ENCODE measurements around the gene KBTBD12. TPM values are rescaled to one million over a fixed set of nuclear protein-coding genes. Genes with fewer than 3 reads are reported as not detected.
"Not testable (repeated sequence)": the region's sequence is repeated elsewhere in the genome, so short reads cannot be mapped to it uniquely, and the experiment has no call there.

Gene KBTBD12
- total and polyA plus RNA-seq, 10 donors = 0.03 to 0.51 (median 0.08) TPM; not detected in 4

DNA sequence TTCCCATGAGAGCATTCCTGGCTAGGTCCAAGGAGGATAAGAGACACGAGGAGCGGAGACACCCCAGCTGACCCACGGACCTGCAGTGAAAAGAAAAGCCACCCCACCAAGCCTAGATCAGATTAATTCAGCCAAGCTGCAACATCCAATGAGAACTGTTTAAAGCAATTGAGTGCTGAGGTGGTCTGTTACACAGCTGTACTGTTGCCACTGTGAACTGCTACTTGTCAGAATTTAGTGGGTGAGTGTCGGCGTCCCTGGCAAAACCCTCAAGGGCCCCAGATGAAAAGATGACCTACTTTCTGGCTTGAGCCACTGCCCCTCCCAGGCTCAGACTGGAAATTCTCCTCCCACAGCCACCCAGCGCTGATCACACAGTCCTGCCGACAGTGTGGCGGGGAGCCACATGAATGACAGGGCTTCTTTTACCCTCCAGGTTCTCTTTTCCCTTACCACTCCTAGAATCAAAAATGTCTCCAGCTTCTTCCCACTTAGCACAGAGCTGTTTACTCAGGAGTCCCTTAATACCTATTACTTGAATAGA, 26.4 kb upstream of the KBTBD12 start:
- peaks cover 0 to 25% (median 16%) of the 10 kb centered on the region in 8 donors for H3K9me3 ChIP-seq
- WGBS, 5 donors = 74 to 86% (median 76%) methylated on average over 8 of the region's 8 CpGs
- DNase-seq = no peak
- TF ChIP-seq, protein P1, sequence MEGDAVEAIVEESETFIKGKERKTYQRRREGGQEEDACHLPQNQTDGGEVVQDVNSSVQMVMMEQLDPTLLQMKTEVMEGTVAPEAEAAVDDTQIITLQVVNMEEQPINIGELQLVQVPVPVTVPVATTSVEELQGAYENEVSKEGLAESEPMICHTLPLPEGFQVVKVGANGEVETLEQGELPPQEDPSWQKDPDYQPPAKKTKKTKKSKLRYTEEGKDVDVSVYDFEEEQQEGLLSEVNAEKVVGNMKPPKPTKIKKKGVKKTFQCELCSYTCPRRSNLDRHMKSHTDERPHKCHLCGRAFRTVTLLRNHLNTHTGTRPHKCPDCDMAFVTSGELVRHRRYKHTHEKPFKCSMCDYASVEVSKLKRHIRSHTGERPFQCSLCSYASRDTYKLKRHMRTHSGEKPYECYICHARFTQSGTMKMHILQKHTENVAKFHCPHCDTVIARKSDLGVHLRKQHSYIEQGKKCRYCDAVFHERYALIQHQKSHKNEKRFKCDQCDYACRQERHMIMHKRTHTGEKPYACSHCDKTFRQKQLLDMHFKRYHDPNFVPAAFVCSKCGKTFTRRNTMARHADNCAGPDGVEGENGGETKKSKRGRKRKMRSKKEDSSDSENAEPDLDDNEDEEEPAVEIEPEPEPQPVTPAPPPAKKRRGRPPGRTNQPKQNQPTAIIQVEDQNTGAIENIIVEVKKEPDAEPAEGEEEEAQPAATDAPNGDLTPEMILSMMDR (IDR thresholded peaks at IDR 0.05 in 8 of 11, conservative IDR thresholded peaks at IDR 0.05 in 3 of 11) = no peak
- TF ChIP-seq POLR2AphosphoS5 (IDR thresholded peaks at IDR 0.05) = no peak
- TF ChIP-seq POLR2A (IDR thresholded peaks at IDR 0.05) = no peak
- intact Hi-C loops (cut with DNase I; ENCODE audit: low total_unique reads) = no loop called here
- H3K36me3 ChIP-seq = no peaks in the 10 kb centered on the region
- no peak overlapping the region for H3K4me3 ChIP-seq
- no peaks in the 10 kb centered on the region for H3K27me3 ChIP-seq (replicated peaks in 1 of 7)
- no peak overlapping the region for H3K27ac ChIP-seq
- H3K4me1 ChIP-seq = no peaks in the 10 kb centered on the region

GRCh38 chr3:127889461-127889863, 25.6 kb upstream of the KBTBD12 start:
- Histone ChIP-seq H3K27me3 (replicated peaks in 1 of 7) (no peaks in the 10 kb centered on the region), H3K27ac (no peak overlapping the region), H3K4me1 (no peaks in the 10 kb centered on the region), H3K36me3 (no peaks in the 10 kb centered on the region), H3K9me3 (peaks cover 0 to 25% (median 16%) of the 10 kb centered on the region in 8 donors), H3K4me3 (no peak overlapping the region)
- TF ChIP-seq POLR2AphosphoS5 (IDR thresholded peaks at IDR 0.05) (no peak), POLR2A (IDR thresholded peaks at IDR 0.05) (no peak)
- TF ChIP-seq, protein P1 (IDR thresholded peaks at IDR 0.05 in 8 of 11, conservative IDR thresholded peaks at IDR 0.05 in 3 of 11) = no peak
- no peak for DNase-seq
- 66 to 74% (median 71%) methylated on average over 1 of the region's 1 CpG for WGBS, 5 donors
- intact Hi-C loops (cut with DNase I; ENCODE audit: low total_unique reads) = no loop called here

- TF ChIP-seq POLR2AphosphoS5 (IDR thresholded peaks at IDR 0.05) (no peak), POLR2A (IDR thresholded peaks at IDR 0.05) (no peak)
- TF ChIP-seq, protein P1 (IDR thresholded peaks at IDR 0.05 in 8 of 11, conservative IDR thresholded peaks at IDR 0.05 in 3 of 11) = no peak
- intact Hi-C loops (cut with DNase I; ENCODE audit: low total_unique reads) = no loop called here
- Histone ChIP-seq H3K27ac (no peak overlapping the region), H3K9me3 (peaks cover 0 to 25% (median 16%) of the 10 kb centered on the region in 8 donors), H3K27me3 (replicated peaks in 1 of 7) (no peaks in the 10 kb centered on the region), H3K4me1 (no peaks in the 10 kb centered on the region), H3K4me3 (no peak overlapping the region), H3K36me3 (no peaks in the 10 kb centered on the region)
- 85 to 91% (median 90%) methylated on average over 3 of the region's 3 CpGs for WGBS, 5 donors
- no peak for DNase-seq
Observed at GRCh38 chr3:127889976-127890650, 24.9 kb upstream of the KBTBD12 start.

- H3K27ac ChIP-seq; H3K36me3 ChIP-seq; H3K4me1 ChIP-seq; H3K4me3 ChIP-seq; H3K27me3 ChIP-seq (replicated peaks in 1 of 7); intact Hi-C loops (cut with DNase I; ENCODE audit: low total_unique reads); DNase-seq: not testable (repeated sequence)
- peaks cover 0 to 25% (median 16%) of the 10 kb centered on the region in 8 donors for H3K9me3 ChIP-seq
- TF ChIP-seq, protein P1 (IDR thresholded peaks at IDR 0.05 in 8 of 11, conservative IDR thresholded peaks at IDR 0.05 in 3 of 11) = peak in 1 of 11 experiments; percentile 5
- WGBS, 5 donors = 76 to 92% (median 90%) methylated on average over 9 of the region's 9 CpGs
Observed at GRCh38 chr3:127890651-127891290, 24.3 kb upstream of the KBTBD12 start.

Measured in spleen (tissue), 11 donors.